Activated CD4-positive, alpha-beta T cell treated with anti-CD3 and anti-CD28 coated beads, Interleukin-2, amount 50 U/mL, for 4 hours (primary cell): ENCODE measurements around the gene AGMAT.

Experiments used
- DNase-seq, 2 experiments: peaks; one replicate each; pipeline ENCODE4 v3.0.0-alpha.2; 2020

Gene AGMAT

GRCh38 chr1:15584489-15585363, at the start of gene AGMAT:
AGMAT (minus strand) TSS chr1:15585051; CDS start chr1:15584967, 84 bp downstream.
- peak; percentile 52 to 57 for DNase-seq

- no peak for DNase-seq
These were observed 49.0 kb upstream of the AGMAT start for GRCh38 chr1:15633756-15634420.

GRCh38 chr1:15628003-15628402, 43.2 kb upstream of the AGMAT start:
- DNase-seq = no peak

GRCh38 chr1:15627343-15627988, 42.6 kb upstream of the AGMAT start:
- DNase-seq = no peak

DNA sequence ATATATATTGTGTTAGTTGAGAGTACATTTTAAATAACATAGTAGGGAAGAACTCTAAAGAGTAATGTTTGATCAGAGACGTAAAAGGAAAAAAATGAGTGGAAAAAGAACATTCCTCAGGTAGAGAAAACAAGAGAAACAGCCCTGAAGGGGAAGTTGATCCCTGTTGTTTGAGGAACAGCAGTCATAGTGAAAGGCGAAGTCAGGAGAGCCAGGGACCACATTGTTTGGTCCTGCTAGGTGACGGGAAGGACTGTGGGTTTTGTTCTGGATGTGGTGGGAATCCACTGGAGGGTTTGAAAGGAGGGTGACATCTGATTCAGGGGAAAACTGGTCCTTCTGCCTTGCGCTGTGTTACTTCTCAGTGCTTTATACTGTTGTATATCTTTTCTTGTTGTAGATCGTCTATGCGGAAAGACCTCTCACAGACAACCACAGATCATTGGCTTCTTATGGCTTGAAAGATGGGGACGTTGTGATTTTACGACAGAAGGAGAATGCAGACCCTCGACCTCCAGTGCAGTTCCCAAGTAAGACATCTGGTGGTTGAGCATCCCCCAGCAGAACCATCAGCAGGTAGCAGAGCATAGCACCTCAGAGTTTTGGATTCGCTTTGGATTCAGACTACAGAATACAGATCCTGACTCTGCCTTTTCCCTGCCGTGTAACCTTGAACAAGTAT, 41.6 kb upstream of the AGMAT start:
- DNase-seq = no peak

DNA sequence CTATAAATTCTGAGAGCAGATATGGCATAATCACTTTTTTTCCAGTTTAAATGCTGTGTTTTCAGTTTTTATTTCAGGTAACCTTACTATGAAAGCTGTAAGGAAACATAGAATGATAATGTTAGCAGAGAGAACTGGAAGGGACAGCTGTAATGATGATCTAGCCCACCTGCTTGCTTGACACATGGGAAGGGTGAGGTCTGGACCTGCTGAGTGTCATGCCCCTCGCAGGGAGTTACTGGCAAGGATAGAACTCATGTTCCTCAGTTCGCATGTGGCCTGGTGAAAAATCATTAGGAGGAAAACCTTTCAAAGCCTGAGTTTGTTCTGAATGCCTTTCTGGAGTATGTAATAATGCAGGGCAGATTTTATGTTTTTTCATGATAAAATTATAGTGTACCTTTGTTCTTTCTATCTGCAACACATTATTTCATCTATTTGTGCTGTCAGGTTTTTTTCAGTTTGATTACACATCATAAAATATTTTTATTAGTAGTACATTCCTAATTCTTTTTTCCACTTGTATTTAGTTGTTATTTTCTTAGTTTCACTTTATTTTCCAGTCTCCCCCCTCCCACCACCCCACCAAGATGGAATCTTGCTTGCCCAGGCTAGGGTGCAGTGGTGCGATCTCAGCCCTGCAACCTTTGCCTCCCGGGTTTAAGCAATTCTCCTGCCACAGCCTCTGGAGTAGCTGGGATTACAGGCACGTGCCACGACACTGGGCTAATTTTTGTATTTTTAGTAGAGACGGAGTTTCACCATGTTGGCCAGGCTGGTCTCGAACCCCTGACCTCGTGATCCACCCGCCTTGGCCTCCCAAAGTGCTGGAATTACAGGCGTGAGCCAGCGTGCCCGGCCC, 40.4 kb upstream of the AGMAT start:
- no peak for DNase-seq

- DNase-seq = no peak
These were observed 39.4 kb upstream of the AGMAT start for GRCh38 chr1:15624133-15624714.

- DNase-seq = no peak
These were observed 38.6 kb upstream of the AGMAT start for GRCh38 chr1:15623435-15623834.

DNA sequence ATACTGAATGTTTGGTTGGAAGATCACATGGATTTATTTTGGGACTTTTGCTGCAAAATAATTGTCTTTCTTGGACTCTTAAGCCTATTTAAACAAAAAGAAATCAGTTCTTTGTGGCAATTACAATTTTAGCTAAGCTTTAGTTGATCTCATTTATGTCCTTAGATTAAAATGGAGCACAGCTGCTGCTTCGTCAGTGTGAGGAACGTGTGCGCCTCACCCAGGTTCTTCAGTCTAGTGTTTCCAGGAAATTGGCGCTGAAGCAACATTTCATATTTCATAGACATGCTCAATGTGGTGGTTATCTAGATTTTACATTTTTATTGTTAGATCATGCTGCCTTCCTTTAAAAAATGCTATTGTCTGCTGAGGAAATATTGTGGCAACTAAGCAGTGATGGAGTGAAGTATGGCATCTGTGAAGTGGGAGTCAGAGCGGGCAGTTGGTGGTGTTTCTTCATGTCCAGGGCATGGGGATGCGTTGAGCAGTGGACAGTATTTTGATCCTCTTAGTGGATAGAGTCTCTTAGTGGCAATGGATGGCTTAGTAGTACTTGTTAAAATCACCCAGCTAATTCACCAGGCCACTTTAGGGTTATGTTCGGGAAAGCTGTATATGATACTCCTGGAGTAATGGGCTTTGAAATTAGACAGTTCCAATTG, 38.0 kb upstream of the AGMAT start:
- no peak for DNase-seq

DNA sequence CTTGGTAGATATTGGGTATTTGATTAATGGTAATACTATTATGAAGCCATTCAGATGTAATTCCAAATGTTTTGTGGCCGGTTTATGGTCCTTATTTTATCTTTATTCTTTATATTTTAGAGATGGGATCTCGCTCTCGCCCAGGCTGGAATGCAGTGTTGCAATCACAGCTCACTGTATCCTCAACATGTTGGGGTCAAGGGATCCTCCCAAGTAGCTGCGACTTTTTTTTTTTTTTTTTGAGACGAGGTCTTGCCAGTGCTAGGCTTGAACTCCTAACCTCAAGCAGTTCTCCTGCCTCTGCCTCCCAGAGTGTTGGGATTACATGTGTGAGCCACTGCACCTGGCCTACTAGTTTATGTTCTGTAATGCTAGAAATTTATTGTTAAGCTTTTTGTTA, 37.1 kb upstream of the AGMAT start:
- no peak for DNase-seq

- DNase-seq = no peak
These were observed 36.2 kb upstream of the AGMAT start for GRCh38 chr1:15620902-15621682.

DNA sequence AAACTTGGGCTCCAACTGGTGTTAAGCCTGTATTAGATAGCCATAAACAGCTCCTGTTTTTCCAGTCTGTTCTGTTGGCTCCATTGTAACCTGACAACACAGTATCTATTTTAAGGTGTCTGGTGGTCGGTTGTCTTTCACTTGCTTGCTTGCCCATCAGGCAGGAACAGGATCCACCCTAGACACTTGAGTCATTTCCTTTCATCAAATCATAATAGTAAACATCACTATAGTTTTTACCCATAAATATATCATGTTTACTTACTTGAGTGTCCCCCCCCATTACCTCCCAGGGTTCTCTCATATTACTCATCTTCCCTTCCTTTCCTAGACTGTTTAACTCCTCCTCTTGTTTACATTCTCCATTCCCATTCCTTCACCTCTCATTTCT, 35.3 kb upstream of the AGMAT start:
- no peak for DNase-seq

- DNase-seq = no peak
These were observed 34.0 kb upstream of the AGMAT start for GRCh38 chr1:15618655-15619525.

- DNase-seq = no peak
These were observed 33.3 kb upstream of the AGMAT start for GRCh38 chr1:15618077-15618654.

DNA sequence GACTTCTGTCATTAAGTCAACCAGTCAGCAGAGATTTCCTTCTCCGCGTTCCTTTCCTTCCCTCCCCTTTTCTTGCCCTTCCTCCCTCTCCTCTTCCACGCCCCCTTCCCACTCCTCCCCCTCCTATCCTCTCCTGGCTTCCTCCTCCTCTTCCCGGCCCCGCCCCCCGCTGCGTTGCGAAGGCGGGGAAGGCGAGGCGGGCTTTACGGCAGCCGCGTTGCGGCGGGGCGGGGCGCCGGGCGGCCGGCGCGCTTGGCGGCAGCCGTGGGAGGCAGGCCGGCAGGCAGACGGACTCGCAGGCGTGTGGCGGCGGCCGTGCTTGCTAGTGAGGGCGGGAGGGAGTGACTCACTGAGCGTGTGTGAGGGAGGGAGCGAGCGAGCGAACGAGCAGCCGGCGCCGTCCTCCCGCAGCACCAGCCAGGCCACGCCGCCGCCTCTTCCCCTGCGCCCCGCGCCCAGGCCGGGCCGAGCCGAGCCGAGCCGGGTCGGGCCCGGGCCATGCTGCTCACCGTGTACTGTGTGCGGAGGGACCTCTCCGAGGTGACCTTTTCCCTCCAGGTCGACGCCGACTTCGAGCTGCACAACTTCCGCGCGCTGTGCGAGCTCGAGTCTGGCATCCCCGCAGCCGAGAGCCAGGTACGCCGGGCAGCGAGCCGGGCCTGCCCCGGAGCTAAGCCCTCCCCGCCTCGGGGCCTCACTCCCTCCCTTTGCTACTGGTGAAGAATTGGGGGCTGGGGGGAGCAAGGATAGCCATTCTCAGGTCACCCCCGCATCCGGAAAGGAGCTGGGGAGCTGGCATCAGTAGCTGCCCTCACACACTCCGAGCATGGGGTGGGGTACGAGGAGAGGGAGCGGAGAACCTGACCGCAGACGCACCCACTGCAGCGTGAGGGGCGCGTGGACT, 32.6 kb upstream of the AGMAT start, which contains the start of gene DDI2:
DDI2 (plus strand) TSS at position 286 of the 904 bp plus-strand sequence; CDS start at position 499, 213 bp downstream.
- peak; percentile 92 for DNase-seq

GRCh38 chr1:15616373-15617172, 31.7 kb upstream of the AGMAT start:
- DNase-seq = no peak

DNA sequence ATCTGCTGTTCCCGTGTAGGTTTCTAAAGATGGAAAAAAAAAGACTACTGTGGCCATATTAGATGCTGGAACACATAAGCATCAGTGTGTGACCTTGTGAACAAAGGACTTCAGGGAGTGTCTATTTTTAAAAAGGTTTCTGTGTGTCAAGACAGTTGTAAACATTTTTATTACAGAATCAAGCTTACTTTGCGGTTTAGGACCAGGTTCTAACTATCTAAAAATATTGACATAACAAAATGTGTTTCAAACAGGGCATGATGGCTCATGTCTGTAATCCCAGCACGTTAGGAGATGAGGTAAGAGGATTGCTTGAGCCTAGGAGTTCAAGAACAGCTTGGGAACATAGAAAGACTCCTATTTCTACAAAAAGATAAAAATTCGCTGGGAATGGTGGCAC, 25.3 kb upstream of the AGMAT start:
- no peak for DNase-seq
